Mesendoderm (in vitro differentiated cells): Measurements from ENCODE around the gene TIMM21.

Source experiments
- DNase-seq: peaks from one replicate; pipeline ENCODE4 v3.0.0; 2013
- H2AK5ac ChIP-seq: 2 replicates; pipeline ENCODE4 v1.6.1; 2013; ENCODE audit warnings: low read length, inconsistent platforms
- H2BK120ac ChIP-seq: 2 replicates; pipeline ENCODE4 v1.6.1; 2013; ENCODE audit warnings: low read depth, mild to moderate bottlenecking, low read length, moderate library complexity, mixed read lengths
- H2BK15ac ChIP-seq: replicated peaks from 2 replicates; pipeline ENCODE4 v1.6.1; 2013; ENCODE audit warnings: low read depth, mild to moderate bottlenecking, moderate library complexity
- H2BK5ac ChIP-seq: 2 replicates; pipeline ENCODE4 v1.6.1; 2013; ENCODE audit warnings: low read length, inconsistent platforms
- H3K18ac ChIP-seq: 2 replicates; pipeline ENCODE4 v1.6.1; 2013; ENCODE audit warnings: mild to moderate bottlenecking, low read length, mixed read lengths
- H3K23ac ChIP-seq: one replicate; pipeline ENCODE4 v1.6.1; 2013; ENCODE audit warnings: low read length
- H3K27ac ChIP-seq: 2 replicates; pipeline ENCODE4 v1.5.1; 2013; ENCODE audit warnings: low read depth, mild to moderate bottlenecking, inconsistent platforms, low read length, moderate library complexity
- H3K27me3 ChIP-seq: 2 replicates; pipeline ENCODE4 v1.6.1; 2013; ENCODE audit warnings: low read length, control low read depth, mild to moderate bottlenecking, inconsistent platforms; ENCODE audit not compliant: insufficient read depth, poor library complexity
- H3K36me3 ChIP-seq: 2 replicates; pipeline ENCODE4 v1.6.1; 2013; ENCODE audit warnings: low read length, inconsistent platforms; ENCODE audit not compliant: control insufficient read depth, insufficient read depth
- H3K4ac ChIP-seq: one replicate; pipeline ENCODE4 v1.6.1; 2013; ENCODE audit warnings: low read depth, mild to moderate bottlenecking, low read length, moderate library complexity
- H3K4me1 ChIP-seq: 2 replicates; pipeline ENCODE4 v1.6.1; 2013; ENCODE audit warnings: low read depth, low read length, inconsistent platforms; ENCODE audit not compliant: control insufficient read depth
- H3K4me2 ChIP-seq: 2 replicates; pipeline ENCODE4 v1.6.1; 2013; ENCODE audit warnings: low read length
- H3K4me3 ChIP-seq: 2 replicates; pipeline ENCODE4 v1.5.1; 2013; ENCODE audit warnings: mild to moderate bottlenecking, low read length
- H3K56ac ChIP-seq: one replicate; pipeline ENCODE4 v1.6.1; 2013; ENCODE audit warnings: low read length
- H3K79me1 ChIP-seq: 2 replicates; pipeline ENCODE4 v1.6.1; 2013; ENCODE audit warnings: low read length, inconsistent platforms
- H3K79me2 ChIP-seq: 2 replicates; pipeline ENCODE4 v1.6.1; 2013; ENCODE audit warnings: mild to moderate bottlenecking, low read length; ENCODE audit not compliant: control insufficient read depth, insufficient read depth
- H3K9ac ChIP-seq: 2 replicates; pipeline ENCODE4 v1.6.1; 2013; ENCODE audit warnings: low read length, inconsistent platforms
- H4K5ac ChIP-seq: one replicate; pipeline ENCODE4 v1.6.1; 2013; ENCODE audit warnings: low read length
- H4K8ac ChIP-seq: one replicate; pipeline ENCODE4 v1.6.1; 2013; ENCODE audit warnings: low read depth, mild to moderate bottlenecking, control low read depth, low read length, moderate library complexity
- WGBS: extraction: QIAGEN DNeasy Blood & Tissue Kit; methylation state at CpG from one replicate; pipeline ENCODE4 v1.1.7; 2013; ENCODE audit warnings: low lambda C conversion rate, missing lambda C conversion rate; ENCODE audit not compliant: insufficient coverage; ENCODE audit errors: extremely low coverage; 5-methylcytosine and 5-hydroxymethylcytosine counted together

TIMM21 gene

DNA sequence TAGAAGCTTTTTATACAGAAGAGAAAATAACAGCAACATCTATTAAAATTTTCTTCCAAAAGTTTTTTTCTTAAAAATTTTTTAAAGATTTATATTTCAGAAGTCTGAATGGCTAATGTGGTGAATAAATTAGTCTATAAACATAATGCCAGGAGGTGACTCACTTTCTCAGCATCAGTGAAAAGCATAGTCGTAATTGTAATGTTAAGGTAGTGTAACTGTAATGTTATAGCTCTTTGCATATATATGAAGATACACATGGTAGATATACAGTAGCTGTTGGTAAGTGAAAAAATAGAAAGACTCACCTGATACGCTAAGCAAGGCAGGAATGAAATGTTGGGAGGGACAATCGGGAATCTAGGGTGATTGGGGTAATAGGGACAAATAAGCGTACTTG lies 5.5 kb downstream of the TIMM21 start:
- no CpG with 5 or more reads among the region's 4 CpGs for WGBS
- Histone ChIP-seq H4K8ac (no peak overlapping the region), H3K18ac (no peak overlapping the region)

DNA sequence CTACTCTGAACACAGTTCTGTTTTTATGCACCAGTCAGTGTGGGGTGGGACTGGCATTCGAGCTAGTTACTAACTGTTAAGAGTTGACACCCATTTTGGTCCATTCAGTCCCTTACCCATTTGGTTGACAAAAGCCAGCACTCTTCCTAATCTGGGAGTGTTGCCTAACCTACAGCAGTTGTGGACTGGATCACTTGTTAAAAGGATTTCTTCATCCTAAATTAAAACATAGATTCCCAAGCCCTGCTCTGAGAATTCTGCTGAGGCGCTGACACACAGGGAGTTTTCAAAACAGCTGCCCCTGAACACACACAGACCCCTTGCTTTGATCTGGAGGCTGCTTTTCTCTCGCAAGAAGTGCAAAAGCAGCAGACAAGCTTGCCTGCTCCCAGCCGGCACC lies 6.4 kb downstream of the TIMM21 start:
- no peak for DNase-seq
- Histone ChIP-seq H3K18ac (no peak overlapping the region), H3K36me3 (peaks cover 8% of the 10 kb centered on the region), H2BK15ac (no peak overlapping the region), H3K4me3 (no peak overlapping the region), H3K23ac (no peak overlapping the region), H3K79me2 (peaks cover 19% of the 10 kb centered on the region), H3K4me2 (no peak overlapping the region), H4K8ac (no peak overlapping the region), H3K27ac (no peak overlapping the region), H2AK5ac (no peak overlapping the region), H4K5ac (no peak overlapping the region), H3K56ac (no peak overlapping the region), H3K9ac (no peak overlapping the region), H2BK120ac (no peak overlapping the region), H3K79me1 (peaks cover 11% of the 10 kb centered on the region), H3K27me3 (no peaks in the 10 kb centered on the region), H2BK5ac (no peak overlapping the region), H3K4ac (no peak overlapping the region), H3K4me1 (peaks cover 2% of the 10 kb centered on the region)
- no CpG with 5 or more reads among the region's 4 CpGs for WGBS

More for the DNA sequence above, 5.5 kb downstream of the TIMM21 start:
- no peak overlapping the region for H4K5ac ChIP-seq
- H3K27ac ChIP-seq: no peak overlapping the region
- H2AK5ac ChIP-seq: no peak overlapping the region
- no peak overlapping the region for H3K56ac ChIP-seq
- H2BK5ac ChIP-seq: no peak overlapping the region
- H3K9ac ChIP-seq: no peak overlapping the region
- peaks cover 6% of the 10 kb centered on the region for H3K36me3 ChIP-seq
- H3K23ac ChIP-seq: no peak overlapping the region
- peaks cover 14% of the 10 kb centered on the region for H3K79me1 ChIP-seq
- H3K4me1 ChIP-seq: peaks cover 4% of the 10 kb centered on the region
- no peak for DNase-seq
- H3K4me3 ChIP-seq: no peak overlapping the region
- H3K4me2 ChIP-seq: no peak overlapping the region
- no peak overlapping the region for H2BK15ac ChIP-seq
- peaks cover 23% of the 10 kb centered on the region for H3K79me2 ChIP-seq
- H2BK120ac ChIP-seq: no peak overlapping the region
- no peaks in the 10 kb centered on the region for H3K27me3 ChIP-seq
- no peak overlapping the region for H3K4ac ChIP-seq

DNA sequence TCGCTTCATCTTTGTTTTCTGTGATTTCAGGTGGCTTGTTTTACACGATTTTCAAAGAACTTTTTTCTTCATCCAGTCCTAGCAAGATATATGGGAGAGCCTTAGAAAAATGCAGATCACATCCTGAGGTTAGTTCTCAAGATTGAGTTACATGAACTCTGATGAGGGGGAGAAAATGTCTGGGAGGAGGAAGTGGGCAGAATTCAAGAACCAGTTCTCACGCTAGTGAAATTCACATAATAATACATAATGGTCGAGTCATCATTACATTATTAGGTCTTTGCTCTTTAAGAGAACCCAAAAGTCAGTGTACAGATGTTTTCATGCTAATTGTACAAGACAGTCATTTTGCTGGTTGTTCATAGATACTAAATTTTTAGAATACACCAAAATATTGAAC lies 7.0 kb downstream of the TIMM21 start:
- Histone ChIP-seq H3K79me2 (peaks cover 14% of the 10 kb centered on the region), H3K36me3 (peaks cover 9% of the 10 kb centered on the region), H3K23ac (no peak overlapping the region), H2BK5ac (no peak overlapping the region), H4K5ac (no peak overlapping the region), H3K18ac (no peak overlapping the region), H2AK5ac (no peak overlapping the region), H3K9ac (no peak overlapping the region), H3K4ac (no peak overlapping the region), H2BK120ac (no peak overlapping the region), H3K4me2 (no peak overlapping the region), H4K8ac (no peak overlapping the region), H2BK15ac (no peak overlapping the region), H3K27ac (no peak overlapping the region), H3K79me1 (peaks cover 9% of the 10 kb centered on the region), H3K4me3 (no peak overlapping the region), H3K56ac (no peak overlapping the region), H3K27me3 (no peaks in the 10 kb centered on the region), H3K4me1 (no peaks in the 10 kb centered on the region)
- no CpG with 5 or more reads among the region's 4 CpGs for WGBS
- DNase-seq: no peak

DNA sequence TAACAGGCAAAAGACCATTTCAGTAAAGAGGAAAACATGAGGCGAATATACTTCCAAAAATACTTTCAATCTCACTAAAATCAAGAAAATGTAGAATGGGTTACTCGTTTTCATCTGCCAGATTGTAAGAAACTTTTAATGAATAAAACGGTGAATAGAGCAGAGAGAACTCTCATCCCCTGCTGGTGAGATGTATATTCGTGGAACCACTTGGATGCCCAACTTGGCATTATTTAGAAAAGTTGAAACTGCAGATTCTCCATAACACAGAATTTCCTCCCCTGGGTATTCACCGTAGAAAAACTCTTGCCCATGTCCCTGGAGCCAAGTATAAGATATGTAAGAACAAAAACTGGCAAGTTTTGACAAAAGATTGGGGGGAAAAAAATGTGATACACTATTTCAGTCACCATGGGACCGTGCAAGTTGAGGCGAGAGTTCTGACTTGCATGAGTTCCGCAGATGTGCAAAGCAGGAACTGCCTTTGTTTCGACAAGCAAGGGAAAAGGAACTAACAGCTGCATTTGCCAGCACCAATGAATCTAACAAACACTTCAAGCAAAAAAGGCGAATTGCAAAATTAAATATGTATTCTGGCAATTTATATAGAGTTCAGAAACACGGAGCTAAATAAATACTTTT lies 14.8 kb downstream of the TIMM21 start:
- H4K5ac ChIP-seq: no peak overlapping the region
- no peak overlapping the region for H3K27ac ChIP-seq
- H3K36me3 ChIP-seq: peaks cover 3% of the 10 kb centered on the region
- H4K8ac ChIP-seq: no peak overlapping the region
- no peak overlapping the region for H3K18ac ChIP-seq
- no peak overlapping the region for H3K56ac ChIP-seq
- no peak for DNase-seq
- no peaks in the 10 kb centered on the region for H3K4me1 ChIP-seq
- H3K27me3 ChIP-seq: no peaks in the 10 kb centered on the region
- H2BK15ac ChIP-seq: no peak overlapping the region
- H3K4me2 ChIP-seq: no peak overlapping the region
- H2BK5ac ChIP-seq: no peak overlapping the region
- H2BK120ac ChIP-seq: no peak overlapping the region
- no peaks in the 10 kb centered on the region for H3K79me1 ChIP-seq
- H2AK5ac ChIP-seq: no peak overlapping the region
- H3K4ac ChIP-seq: no peak overlapping the region
- WGBS: no CpG with 5 or more reads among the region's 11 CpGs
- no peak overlapping the region for H3K9ac ChIP-seq
- H3K23ac ChIP-seq: no peak overlapping the region
- no peaks in the 10 kb centered on the region for H3K79me2 ChIP-seq
- H3K4me3 ChIP-seq: no peak overlapping the region

DNA sequence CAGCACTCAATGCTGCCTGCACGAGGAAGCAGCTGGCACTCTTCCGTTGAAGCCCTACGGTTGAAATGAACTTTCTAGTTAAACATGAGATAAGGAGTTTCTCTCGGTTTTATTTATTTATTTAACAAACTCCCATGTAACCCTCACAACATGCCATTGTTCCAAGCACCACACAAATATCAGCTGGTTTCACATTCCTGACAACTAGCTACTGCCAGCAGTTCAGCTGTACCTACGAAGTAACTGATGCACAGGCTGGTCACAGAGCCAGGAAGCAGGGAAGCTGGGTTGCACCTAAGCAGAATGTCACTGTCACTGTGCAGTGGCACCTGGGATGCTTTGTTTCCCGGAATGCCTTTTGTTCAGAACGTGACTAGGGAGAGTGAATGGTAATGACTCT lies 18.1 kb downstream of the TIMM21 start:
- Histone ChIP-seq H3K4ac (no peak overlapping the region), H3K18ac (no peak overlapping the region), H3K27me3 (no peaks in the 10 kb centered on the region), H2BK15ac (no peak overlapping the region), H2BK120ac (no peak overlapping the region), H3K4me2 (no peak overlapping the region), H2BK5ac (no peak overlapping the region), H4K8ac (no peak overlapping the region), H4K5ac (no peak overlapping the region), H3K56ac (no peak overlapping the region), H2AK5ac (no peak overlapping the region), H3K23ac (no peak overlapping the region), H3K4me1 (no peaks in the 10 kb centered on the region), H3K27ac (no peak overlapping the region), H3K9ac (no peak overlapping the region), H3K36me3 (no peaks in the 10 kb centered on the region), H3K79me2 (no peaks in the 10 kb centered on the region), H3K79me1 (no peaks in the 10 kb centered on the region), H3K4me3 (no peak overlapping the region)
- no peak for DNase-seq
- WGBS: no CpG with 5 or more reads among the region's 7 CpGs
